ENCODE data around the gene TMC4.

DNA sequence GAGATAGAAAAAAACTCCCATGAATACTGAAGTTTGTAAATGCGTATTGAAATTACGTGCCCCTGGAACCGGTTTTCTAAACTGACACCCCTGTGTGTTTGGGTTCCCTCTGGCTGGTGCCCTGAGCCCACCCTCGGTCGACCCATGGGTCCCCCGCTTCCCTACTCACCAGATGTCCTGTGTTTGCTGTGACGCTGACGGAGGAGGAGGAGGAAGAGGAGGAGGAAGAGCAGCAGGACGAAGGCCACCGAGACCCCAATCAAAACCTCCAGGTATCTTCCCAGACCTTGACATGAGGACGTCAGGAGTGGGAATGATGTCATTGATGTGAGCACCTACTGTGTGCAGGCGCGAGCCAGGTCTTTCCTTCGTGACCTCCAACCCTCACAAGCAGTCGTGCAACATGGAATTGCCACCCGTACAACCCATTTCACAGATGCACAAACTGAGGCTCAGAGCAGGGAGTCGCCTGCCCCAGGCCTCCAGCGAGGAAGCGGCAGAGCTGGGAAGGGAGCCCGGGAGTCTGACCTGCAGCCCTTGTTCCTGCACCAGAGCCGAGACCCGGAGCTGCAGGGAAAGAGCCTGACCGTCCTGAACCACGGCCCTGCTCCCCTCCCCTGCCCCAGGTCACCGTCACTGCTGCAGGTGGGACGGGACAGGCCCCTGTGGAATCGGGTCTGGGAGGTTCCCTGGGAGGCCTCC lies 46.2 kb upstream of the TMC4 start:
- TF ChIP-seq, protein P1, sequence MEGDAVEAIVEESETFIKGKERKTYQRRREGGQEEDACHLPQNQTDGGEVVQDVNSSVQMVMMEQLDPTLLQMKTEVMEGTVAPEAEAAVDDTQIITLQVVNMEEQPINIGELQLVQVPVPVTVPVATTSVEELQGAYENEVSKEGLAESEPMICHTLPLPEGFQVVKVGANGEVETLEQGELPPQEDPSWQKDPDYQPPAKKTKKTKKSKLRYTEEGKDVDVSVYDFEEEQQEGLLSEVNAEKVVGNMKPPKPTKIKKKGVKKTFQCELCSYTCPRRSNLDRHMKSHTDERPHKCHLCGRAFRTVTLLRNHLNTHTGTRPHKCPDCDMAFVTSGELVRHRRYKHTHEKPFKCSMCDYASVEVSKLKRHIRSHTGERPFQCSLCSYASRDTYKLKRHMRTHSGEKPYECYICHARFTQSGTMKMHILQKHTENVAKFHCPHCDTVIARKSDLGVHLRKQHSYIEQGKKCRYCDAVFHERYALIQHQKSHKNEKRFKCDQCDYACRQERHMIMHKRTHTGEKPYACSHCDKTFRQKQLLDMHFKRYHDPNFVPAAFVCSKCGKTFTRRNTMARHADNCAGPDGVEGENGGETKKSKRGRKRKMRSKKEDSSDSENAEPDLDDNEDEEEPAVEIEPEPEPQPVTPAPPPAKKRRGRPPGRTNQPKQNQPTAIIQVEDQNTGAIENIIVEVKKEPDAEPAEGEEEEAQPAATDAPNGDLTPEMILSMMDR (IDR thresholded peaks at IDR 0.05 in 8 of 11, conservative IDR thresholded peaks at IDR 0.05 in 3 of 11) = no peak
- peak; percentile 4 to 49 (median 39) for TF ChIP-seq POLR2AphosphoS5 (IDR thresholded peaks at IDR 0.05)
- TF ChIP-seq POLR2A (IDR thresholded peaks at IDR 0.05) = no peak
